GM18505 (cell line): Measurements from ENCODE around the gene IFNW1.
"Not testable (repeated sequence)": the region's sequence is repeated elsewhere in the genome, so short reads cannot be mapped to it uniquely, and the experiment has no call there.

ENCODE experiments used
- ATAC-seq: cut with Tn5 transposase; IDR thresholded peaks from one replicate; pipeline ENCODE4 v1.9.1; 2021; ENCODE audit not compliant: unreplicated experiment
- POLR2A ChIP-seq: IDR thresholded peaks from 4 replicates; pipeline ENCODE4 v1.6.1; 2011; ENCODE audit warnings: borderline replicate concordance; ENCODE audit not compliant: insufficient read depth, insufficient read length; ENCODE audit errors: extremely low read depth

The IFNW1 gene

GRCh38 chr9:21141427-21141882 lies at the start of gene IFNW1:
Gene IFNW1, minus strand, starts transcription at chr9:21141832. Its CDS starts 262 bp downstream, at chr9:21141570.
- ATAC-seq, result peak; percentile 64
- no peak for TF ChIP-seq POLR2A

DNA sequence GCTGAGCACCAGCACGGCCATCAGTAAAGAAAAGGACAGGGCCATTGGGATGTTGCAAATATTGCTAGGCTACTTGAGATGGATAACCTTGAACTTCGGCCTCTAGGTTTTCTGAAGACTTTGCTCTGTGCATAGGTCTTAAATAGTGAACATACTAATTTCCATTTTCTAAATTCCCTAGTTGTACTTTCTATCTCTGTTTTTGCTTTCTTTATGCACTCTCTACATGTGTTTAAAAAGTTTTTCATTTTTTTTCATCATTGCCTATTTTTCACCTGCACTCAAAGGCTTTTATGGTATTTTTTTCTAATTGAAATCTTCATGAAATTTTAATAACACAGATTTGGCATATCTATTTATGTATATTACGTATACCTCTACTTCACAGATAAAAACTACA lies 45.9 kb upstream of the IFNW1 start, which contains the start of gene IFNA4:
TSS of gene IFNA4 (minus strand) at position 101 of the 400 bp plus-strand sequence. CDS start at position 45, 56 bp downstream.
- not testable (repeated sequence) for ATAC-seq

GRCh38 chr9:21182810-21183736 lies 41.4 kb upstream of the IFNW1 start:
- ATAC-seq, result peak; percentile 94

- no peak for TF ChIP-seq POLR2A
- ATAC-seq, result no peak
Observed at GRCh38 chr9:21174671-21175070, 33.0 kb upstream of the IFNW1 start.

GRCh38 chr9:21172156-21172555 lies 30.5 kb upstream of the IFNW1 start:
- no peak for TF ChIP-seq POLR2A

DNA sequence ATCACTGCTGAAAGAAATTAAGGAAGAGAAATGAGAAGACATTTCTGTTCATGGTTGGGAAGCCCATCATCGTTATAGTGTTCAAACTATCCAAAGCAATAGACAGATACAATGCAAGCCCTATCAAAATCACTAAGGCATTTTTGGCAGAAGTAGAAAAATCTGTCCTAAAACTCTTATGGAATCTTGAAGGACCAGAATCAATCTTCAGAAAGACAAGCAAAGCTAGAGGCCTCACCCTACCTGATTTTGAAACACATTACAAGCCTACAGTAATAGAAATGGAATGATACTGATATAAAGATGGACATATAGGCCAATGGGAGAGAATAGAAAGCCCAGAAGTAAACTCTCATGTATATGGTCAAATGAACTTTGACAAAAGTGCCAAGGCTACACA lies 29.7 kb upstream of the IFNW1 start:
- no peak for ATAC-seq
- no peak for TF ChIP-seq POLR2A

More at GRCh38 chr9:21172156-21172555, 30.5 kb upstream of the IFNW1 start:
- ATAC-seq, result no peak

DNA sequence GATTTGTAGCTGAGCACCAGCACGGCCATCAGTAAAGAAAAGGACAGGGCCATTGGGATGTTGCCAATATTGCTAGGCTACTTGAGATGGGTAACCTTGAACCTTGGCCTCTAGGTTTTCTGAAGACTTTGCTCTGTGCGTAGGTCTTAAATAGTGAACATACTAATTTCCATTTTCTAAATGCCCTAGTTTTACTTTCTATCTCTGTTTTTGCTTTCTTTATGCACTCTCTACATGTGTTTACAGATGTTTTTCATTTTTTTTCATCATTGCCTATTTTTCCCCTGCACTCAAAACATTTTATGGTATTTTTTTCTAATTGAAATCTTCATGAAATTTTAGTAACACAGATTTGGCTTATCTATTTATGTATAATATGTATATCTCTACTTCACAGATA lies 24.9 kb upstream of the IFNW1 start, which contains the start of gene IFNA21:
TSS of gene IFNA21 (minus strand) at position 101 of the 400 bp plus-strand sequence. CDS start at position 53, 48 bp downstream.
- ATAC-seq, result not testable (repeated sequence)

DNA sequence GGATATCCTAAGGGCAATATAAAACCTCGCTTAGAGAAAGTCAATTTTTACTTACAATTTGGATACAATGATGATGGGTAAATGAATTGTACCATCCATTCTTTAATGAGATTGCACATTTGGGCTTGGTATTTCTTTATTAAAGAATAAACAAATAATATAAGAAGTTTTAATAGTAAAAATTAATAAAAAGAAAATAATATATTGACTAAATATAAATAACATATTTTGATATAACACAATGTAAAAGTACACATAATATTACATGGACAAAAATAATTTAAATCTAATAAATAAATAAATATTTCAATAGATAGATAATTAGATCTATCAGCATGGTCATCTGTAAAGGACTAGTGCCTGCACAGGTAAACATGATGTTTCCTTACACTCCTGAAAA lies 23.9 kb upstream of the IFNW1 start:
- ATAC-seq, result no peak

DNA sequence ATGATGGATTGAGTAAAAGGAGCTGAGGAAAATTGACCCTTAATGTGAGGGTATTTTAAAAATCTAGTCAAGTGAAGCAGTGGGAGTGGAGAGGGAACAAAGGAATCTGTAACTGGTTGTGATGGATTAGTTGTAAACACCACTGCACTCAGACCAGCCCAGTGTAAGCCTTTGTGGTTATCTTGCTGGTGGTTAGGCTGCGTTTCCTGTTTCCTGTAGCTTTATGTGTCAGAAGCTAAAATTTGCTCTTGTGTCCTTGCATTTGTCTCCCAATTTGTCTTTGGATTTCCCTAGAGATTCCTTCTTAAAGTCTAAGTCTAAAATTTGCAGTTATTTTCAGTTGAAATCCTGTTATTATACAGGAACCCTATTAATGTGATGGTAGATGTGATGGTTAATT lies 18.5 kb upstream of the IFNW1 start:
- ATAC-seq, result peak; percentile 87

More for the DNA sequence above, 23.9 kb upstream of the IFNW1 start:
- TF ChIP-seq POLR2A, result no peak

GRCh38 chr9:21155501-21155900 lies 13.9 kb upstream of the IFNW1 start:
- no peak for ATAC-seq
- no peak for TF ChIP-seq POLR2A

More for the DNA sequence above, 18.5 kb upstream of the IFNW1 start:
- TF ChIP-seq POLR2A, result no peak

- TF ChIP-seq POLR2A, result no peak
- peak; percentile 82 for ATAC-seq
Observed at GRCh38 chr9:21154018-21154608, 12.5 kb upstream of the IFNW1 start.

GRCh38 chr9:21153336-21154017 lies 11.8 kb upstream of the IFNW1 start:
- ATAC-seq, result peak; percentile 14
- TF ChIP-seq POLR2A, result no peak

DNA sequence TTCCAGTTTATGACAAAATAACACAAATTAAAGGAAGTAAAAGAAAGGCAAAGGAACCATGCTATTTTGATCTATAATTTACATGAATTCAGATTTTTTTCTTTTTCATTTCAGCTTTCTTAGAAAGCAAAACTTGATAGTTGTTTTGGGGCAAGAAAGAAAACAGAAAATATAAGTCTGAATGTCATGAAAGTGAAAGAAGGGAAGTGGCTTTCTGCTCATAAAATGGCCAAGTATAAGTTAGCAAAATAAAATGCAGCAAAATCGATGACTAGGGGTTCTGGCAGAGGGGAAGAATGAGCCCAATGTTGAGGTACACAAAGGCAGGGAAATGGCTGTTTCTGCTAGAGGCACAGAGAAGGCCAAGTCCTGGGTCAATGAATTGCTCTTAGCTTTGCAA lies 3.0 kb upstream of the IFNW1 start:
- ATAC-seq, result peak; percentile 46
- no peak for TF ChIP-seq POLR2A
